Transverse colon (tissue), 4 donors: Measurements from ENCODE around the gene KNDC1. TPM values are rescaled to one million over a fixed set of nuclear protein-coding genes. Genes with fewer than 3 reads are reported as not detected.

Experiments used
- DNase-seq: peaks from one replicate; pipeline ENCODE4 v3.0.0-alpha.2; 2019
- H3K27ac ChIP-seq, 4 donors: fragments of 200-600 bp; sonication (generic); 2 replicates each; pipeline ENCODE4 v1.5.1; 2016 to 2018; ENCODE audit warnings: inconsistent platforms in 4 of 4
- H3K27me3 ChIP-seq: fragments of 200-600 bp; sonication (generic); 2 replicates; pipeline ENCODE4 v1.5.1; 2017; ENCODE audit warnings: inconsistent platforms
- H3K36me3 ChIP-seq, 4 donors: fragments of 200-600 bp; sonication (generic); 2 replicates each; pipeline ENCODE4 v1.5.1; 2017 to 2019; ENCODE audit warnings: inconsistent platforms in 4 of 4
- H3K4me1 ChIP-seq, 4 donors: fragments of 200-600 bp; sonication (generic); 2 replicates each; pipeline ENCODE4 v1.5.1; 2017 to 2020; ENCODE audit warnings: inconsistent platforms in 4 of 4
- H3K4me3 ChIP-seq, 4 donors: fragments of 200-600 bp; sonication (generic); 1 replicate in 1 of 4; 2 replicates in 3 of 4; pipeline versions ENCODE4 v1.5.1 to v1.6.1; 2017 to 2019; ENCODE audit warnings: inconsistent platforms in 4 of 4
- H3K9me3 ChIP-seq, 2 donors: fragments of 200-600 bp; sonication (generic); 2 replicates each; pipeline ENCODE4 v1.5.1; 2017 to 2019; ENCODE audit warnings: inconsistent platforms in 2 of 2
- CTCF ChIP-seq, 5 experiments: fragments of 200-600 bp in 3 of 5; fragments of 450-650 bp in 2 of 5; sonication (generic) in 3 of 5; IDR thresholded peaks; 1 replicate in 2 of 5; 2 replicates in 3 of 5; pipeline ENCODE4 v1.5.1; 2016 to 2017; ENCODE audit warnings: antibody characterized with exemption in 5 of 5, inconsistent platforms in 3 of 5, mild to moderate bottlenecking in 2 of 5, moderate library complexity in 1 of 5
- EP300 ChIP-seq: sonication (generic); formaldehyde crosslinking; IDR thresholded peaks from one replicate; pipeline ENCODE4 v1.6.1; 2017; ENCODE audit warnings: antibody characterized with exemption, low read depth
- POLR2A ChIP-seq: fragments of 450-650 bp; IDR thresholded peaks from one replicate; pipeline ENCODE4 v1.6.1; 2016; ENCODE audit warnings: antibody characterized with exemption, mild to moderate bottlenecking, moderate library complexity
- POLR2AphosphoS5 ChIP-seq, 3 donors: sonication (generic); formaldehyde crosslinking; IDR thresholded peaks; one replicate each; pipeline ENCODE4 v1.6.1; 2016; ENCODE audit warnings: antibody characterized with exemption in 3 of 3
- WGBS, 2 donors: methylation state at CpG; one replicate each; pipeline ENCODE4 v1.1.5; 2018; ENCODE audit warnings: low coverage in 1 of 2; 5-methylcytosine and 5-hydroxymethylcytosine counted together
- in situ Hi-C, 4 donors: fragments of 200-750 bp; cut with MboI; loops; one replicate each; pipeline versions ENCODE4 v1.15.0 to v1.15.1; 2017; ENCODE audit warnings: low sequenced_read_pairs in 3 of 4, low pct_ligation_motif_present in 1 of 4, low pct_unique_long_range_greater_than_20kb in 1 of 4
- intact Hi-C: fragments of 100-400 bp; cut with DNase I; formaldehyde crosslinking; loops from one replicate; pipeline ENCODE4 v1.15.1; 2023; ENCODE audit warnings: low total_unique reads
- total RNA-seq, 4 donors: library from RNA; depleted of rRNA; stranded (reverse); fragments of >200 nt; gene quantifications; one replicate each; pipeline ENCODE4 v1.1.0, GENCODE V29; 2016

The KNDC1 gene
- total RNA-seq, 4 donors from 2014 or later: 0.14 to 1.2 TPM; not detected in 2

GRCh38 chr10:133124357-133125211 lies 35.4 kb upstream of the KNDC1 start:
- intact Hi-C loops (loop anchor here (5.0 kb wide), 1 partner anchor 287 kb away; no protein-coding TSS in a partner anchor), in situ Hi-C loops (loop anchor here in 2 of 4 donors (25.0 kb wide), 1 partner anchor 187 kb away; the partner anchor contains the start of gene CFAP46 (in 2 of the 2))
- WGBS, 2 donors: 42 to 44% methylated on average over 8 to 32 of the region's 58 CpGs
- no peak overlapping the region for H3K27ac ChIP-seq
- no peak overlapping the region for H3K4me3 ChIP-seq
- TF ChIP-seq EP300 (no peak), POLR2AphosphoS5 (IDR thresholded peaks at IDR 0.05) (no peak), CTCF (IDR thresholded peaks at IDR 0.05) (peak; percentile 36 to 64 (median 40)), POLR2A (no peak)
- peak; percentile 8 for DNase-seq
- H3K27me3 ChIP-seq: peaks cover 25% of the 10 kb centered on the region
- no peaks in the 10 kb centered on the region for H3K36me3 ChIP-seq
- H3K9me3 ChIP-seq: no peaks in the 10 kb centered on the region
- H3K4me1 ChIP-seq: no peaks in the 10 kb centered on the region

GRCh38 chr10:133125901-133126300 lies 34.1 kb upstream of the KNDC1 start:
- Histone ChIP-seq H3K27ac (no peak overlapping the region), H3K9me3 (no peaks in the 10 kb centered on the region), H3K4me1 (no peaks in the 10 kb centered on the region), H3K27me3 (peaks cover 25% of the 10 kb centered on the region), H3K36me3 (no peaks in the 10 kb centered on the region), H3K4me3 (no peak overlapping the region)
- DNase-seq: no peak
- 84 to 86% methylated on average over 7 to 9 of the region's 9 CpGs for WGBS, 2 donors
- in situ Hi-C loops: no loop called here
- intact Hi-C loops: loop anchor here (5.0 kb wide), 1 partner anchor 289 kb away; no protein-coding TSS in a partner anchor
- TF ChIP-seq POLR2AphosphoS5 (IDR thresholded peaks at IDR 0.05) (no peak), EP300 (no peak), CTCF (IDR thresholded peaks at IDR 0.05) (no peak), POLR2A (no peak)

- Histone ChIP-seq H3K4me1 (no peaks in the 10 kb centered on the region), H3K4me3 (no peak overlapping the region), H3K36me3 (no peaks in the 10 kb centered on the region), H3K9me3 (no peaks in the 10 kb centered on the region), H3K27ac (no peak overlapping the region), H3K27me3 (peaks cover 25% of the 10 kb centered on the region)
- in situ Hi-C loops: no loop called here
- DNase-seq: peak; percentile 6
- intact Hi-C loops: loop anchor here (5.0 kb wide), 1 partner anchor 289 kb away; no protein-coding TSS in a partner anchor
- TF ChIP-seq POLR2AphosphoS5 (IDR thresholded peaks at IDR 0.05) (no peak), EP300 (no peak), CTCF (IDR thresholded peaks at IDR 0.05) (no peak), POLR2A (no peak)
- 93% methylated on average over 33 of the region's 57 CpGs; no CpG with 5 or more reads in 1 of the 2 donors for WGBS, 2 donors
Observed at GRCh38 chr10:133126431-133127290, 33.4 kb upstream of the KNDC1 start.
